Neural crest cell (in vitro differentiated cells): Measurements from ENCODE around the gene TEX19. TPM values are rescaled to one million over a fixed set of nuclear protein-coding genes. Genes with fewer than 3 reads are reported as not detected.

Experiments
- DNase-seq: peaks from one replicate; pipeline ENCODE4 v3.0.0; 2021; ENCODE audit warnings: low read depth, mixed read lengths, low spot score
- H3K27ac Mint-ChIP-seq: one replicate; pipeline ENCODE4 v1.8.0; 2021; ENCODE audit warnings: mild to moderate bottlenecking, mixed read lengths; ENCODE audit not compliant: unreplicated experiment
- H3K27me3 Mint-ChIP-seq: 2 replicates; pipeline ENCODE4 v1.8.0; 2021; ENCODE audit warnings: low read depth, mild to moderate bottlenecking, mixed read lengths
- H3K36me3 Mint-ChIP-seq: 2 replicates; pipeline ENCODE4 v1.8.0; 2021; ENCODE audit warnings: low read depth, mild to moderate bottlenecking, mixed read lengths
- H3K4me1 Mint-ChIP-seq: 2 replicates; pipeline ENCODE4 v1.8.0; 2021; ENCODE audit warnings: mixed read lengths
- H3K4me3 Mint-ChIP-seq: one replicate; pipeline ENCODE4 v1.8.0; 2021; ENCODE audit warnings: mild to moderate bottlenecking, mixed read lengths
- H3K9me3 Mint-ChIP-seq: 2 replicates; pipeline ENCODE4 v1.8.0; 2021; ENCODE audit warnings: mixed read lengths
- CTCF ChIP-seq: fragments of 200-600 bp; sonication (generic); conservative IDR thresholded peaks from 2 replicates; pipeline ENCODE4 v1.5.0; 2021; ENCODE audit warnings: antibody characterized with exemption, mild to moderate bottlenecking
- total RNA-seq: library from RNA; stranded (reverse); gene quantifications from 2 replicates; pipeline ENCODE4 v1.2.1, GENCODE V29; 2021

Gene TEX19
- total RNA-seq, 1 donor from 2014 or later, result 0.23 TPM

- Mint-ChIP-seq H3K27me3 (no peaks in the 10 kb centered on the region), H3K4me1 (no peaks in the 10 kb centered on the region), H3K4me3 (no peak overlapping the region), H3K9me3 (no peaks in the 10 kb centered on the region), H3K36me3 (no peaks in the 10 kb centered on the region), H3K27ac (no peak overlapping the region)
- TF ChIP-seq CTCF, result no peak
- no peak for DNase-seq
Observed at GRCh38 chr17:82396601-82397435, 37.8 kb downstream of the TEX19 start.

- Mint-ChIP-seq H3K9me3 (no peaks in the 10 kb centered on the region), H3K4me1 (no peaks in the 10 kb centered on the region), H3K27ac (no peak overlapping the region), H3K27me3 (no peaks in the 10 kb centered on the region), H3K36me3 (no peaks in the 10 kb centered on the region), H3K4me3 (no peak overlapping the region)
- DNase-seq, result no peak
- no peak for TF ChIP-seq CTCF
Observed at GRCh38 chr17:82397449-82398335, 38.6 kb downstream of the TEX19 start.

- no peaks in the 10 kb centered on the region for H3K36me3 Mint-ChIP-seq
- no peak overlapping the region for H3K4me3 Mint-ChIP-seq
- no peak overlapping the region for H3K27ac Mint-ChIP-seq
- no peak for TF ChIP-seq CTCF
- no peaks in the 10 kb centered on the region for H3K27me3 Mint-ChIP-seq
- DNase-seq, result no peak
- no peaks in the 10 kb centered on the region for H3K9me3 Mint-ChIP-seq
- no peaks in the 10 kb centered on the region for H3K4me1 Mint-ChIP-seq
Observed at GRCh38 chr17:82399041-82399441, 40.0 kb downstream of the TEX19 start.

- H3K27me3 Mint-ChIP-seq, result no peaks in the 10 kb centered on the region
- H3K27ac Mint-ChIP-seq, result peak overlapping the region; percentile 35
- H3K36me3 Mint-ChIP-seq, result no peaks in the 10 kb centered on the region
- H3K4me3 Mint-ChIP-seq, result no peak overlapping the region
- no peaks in the 10 kb centered on the region for H3K9me3 Mint-ChIP-seq
- no peak for DNase-seq
- TF ChIP-seq CTCF, result no peak
- no peaks in the 10 kb centered on the region for H3K4me1 Mint-ChIP-seq
Observed at GRCh38 chr17:82399601-82400101, 40.6 kb downstream of the TEX19 start.

GRCh38 chr17:82400206-82400605, 41.2 kb downstream of the TEX19 start:
- DNase-seq, result no peak
- Mint-ChIP-seq H3K36me3 (no peaks in the 10 kb centered on the region), H3K27ac (no peak overlapping the region), H3K4me1 (no peaks in the 10 kb centered on the region), H3K4me3 (no peak overlapping the region), H3K9me3 (no peaks in the 10 kb centered on the region), H3K27me3 (no peaks in the 10 kb centered on the region)
- no peak for TF ChIP-seq CTCF
